HG03520 (cell line): ENCODE data around the gene CCBE1.

Source experiments
- ATAC-seq: cut with Tn5 transposase; IDR thresholded peaks from one replicate; pipeline ENCODE4 v1.9.1; 2021; ENCODE audit warnings: mild to moderate bottlenecking, moderate library complexity; ENCODE audit not compliant: unreplicated experiment

The CCBE1 gene

DNA sequence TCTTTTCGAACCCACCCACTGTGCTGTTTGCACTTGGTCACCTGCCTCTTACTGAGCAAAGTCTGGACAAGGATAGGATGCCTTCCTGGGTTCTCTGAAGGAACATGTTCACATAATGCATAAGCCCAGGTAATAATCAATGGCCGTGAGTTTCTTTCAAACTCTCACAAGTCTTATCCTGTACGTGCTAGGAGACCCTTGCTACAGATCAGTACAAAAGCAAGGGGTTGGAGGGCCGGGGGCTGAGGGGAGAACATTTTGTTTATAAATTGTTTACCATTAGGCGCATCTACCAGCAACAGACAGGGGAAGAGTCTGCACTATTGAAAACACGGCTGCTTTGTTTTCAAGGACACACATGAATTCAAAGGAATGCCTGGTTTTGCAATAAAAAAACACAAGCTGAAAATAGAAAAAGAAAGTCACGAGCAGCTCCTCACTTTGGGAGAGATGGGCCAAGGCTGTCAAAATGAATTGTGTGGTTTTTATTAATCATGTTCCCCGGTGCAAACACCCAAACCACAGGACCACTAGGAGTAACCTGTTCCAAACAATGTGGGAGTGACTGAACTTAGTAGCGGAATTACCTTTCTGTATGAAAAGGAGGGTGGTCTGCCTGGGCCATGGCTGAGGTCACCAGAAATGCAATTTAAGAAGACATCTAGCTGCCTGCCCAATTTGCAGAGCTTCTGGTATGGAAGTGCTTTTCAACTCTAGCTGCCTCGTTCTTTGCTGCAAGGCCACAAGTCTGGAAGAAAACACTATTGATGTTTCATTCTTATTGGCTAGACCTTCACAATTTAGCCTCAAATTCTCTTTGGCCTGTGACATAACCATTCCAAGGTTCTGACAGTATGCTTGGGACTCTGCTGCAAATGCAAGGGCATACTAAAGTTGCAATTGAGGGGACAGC lies 73.5 kb downstream of the CCBE1 start:
- ATAC-seq, result no peak

- no peak for ATAC-seq
These were observed 76.2 kb downstream of the CCBE1 start for GRCh38 chr18:59621027-59621426.

GRCh38 chr18:59620381-59620780 lies 76.8 kb downstream of the CCBE1 start:
- ATAC-seq, result no peak

DNA sequence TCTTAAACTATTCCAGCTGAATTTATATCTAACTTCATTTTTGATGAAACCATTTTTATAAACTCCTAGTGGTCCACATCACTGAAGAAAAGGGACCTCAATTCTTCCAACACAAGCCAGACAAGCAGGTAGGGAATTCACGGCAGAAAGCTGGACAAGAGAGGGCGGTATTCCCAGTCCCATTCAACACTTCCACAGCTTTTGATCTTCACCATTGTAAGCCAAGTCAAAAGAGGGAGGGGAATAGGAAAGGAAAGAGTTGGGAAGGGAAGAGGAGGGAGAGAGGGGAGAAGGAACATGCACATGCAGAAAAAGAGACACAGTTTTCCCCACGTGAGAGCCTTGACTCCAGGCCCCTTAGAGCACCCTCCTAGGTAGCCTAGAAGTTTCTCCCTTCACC lies 77.4 kb downstream of the CCBE1 start:
- ATAC-seq, result no peak

DNA sequence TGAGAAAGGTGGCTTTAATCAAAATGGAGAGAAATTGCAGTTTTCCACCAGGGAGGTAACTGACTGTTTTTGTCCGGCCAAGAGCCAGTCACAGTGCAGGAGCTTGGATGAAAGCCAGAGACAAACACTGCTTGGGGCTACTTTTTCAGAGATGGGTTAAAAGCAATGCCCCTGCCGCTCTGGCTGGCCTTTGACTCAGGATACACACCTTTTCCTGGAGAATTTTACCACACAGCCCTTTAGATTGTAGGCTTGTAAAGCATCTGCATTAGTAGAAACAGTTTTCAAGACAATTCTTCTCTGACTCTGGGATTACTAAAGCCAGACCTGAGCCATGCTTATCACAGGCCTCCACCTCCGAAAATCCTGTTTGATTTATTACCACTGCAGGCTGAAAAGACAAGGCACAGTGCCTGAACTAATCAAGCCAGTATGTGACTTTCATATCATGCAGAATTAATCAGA lies 79.7 kb downstream of the CCBE1 start:
- no peak for ATAC-seq

DNA sequence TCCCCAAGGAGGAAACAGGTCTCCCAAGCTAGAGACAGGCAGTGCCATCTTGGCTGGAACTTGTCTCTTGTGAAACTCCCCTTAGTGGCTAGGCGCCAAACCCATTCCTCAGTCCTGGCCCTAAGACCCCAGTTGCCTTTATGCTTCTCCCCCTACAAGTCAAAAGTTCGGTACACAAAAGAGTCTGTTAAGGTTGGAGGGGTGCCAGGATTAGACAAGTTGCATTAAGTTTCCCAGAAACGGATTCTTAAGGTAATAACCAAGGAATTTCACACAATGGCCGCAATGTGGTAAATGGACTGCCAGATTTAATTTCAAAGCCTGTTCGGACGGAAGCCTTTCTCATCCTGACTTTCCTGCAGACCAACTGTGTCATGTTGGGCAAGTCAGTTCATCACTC lies 80.7 kb downstream of the CCBE1 start:
- no peak for ATAC-seq

DNA sequence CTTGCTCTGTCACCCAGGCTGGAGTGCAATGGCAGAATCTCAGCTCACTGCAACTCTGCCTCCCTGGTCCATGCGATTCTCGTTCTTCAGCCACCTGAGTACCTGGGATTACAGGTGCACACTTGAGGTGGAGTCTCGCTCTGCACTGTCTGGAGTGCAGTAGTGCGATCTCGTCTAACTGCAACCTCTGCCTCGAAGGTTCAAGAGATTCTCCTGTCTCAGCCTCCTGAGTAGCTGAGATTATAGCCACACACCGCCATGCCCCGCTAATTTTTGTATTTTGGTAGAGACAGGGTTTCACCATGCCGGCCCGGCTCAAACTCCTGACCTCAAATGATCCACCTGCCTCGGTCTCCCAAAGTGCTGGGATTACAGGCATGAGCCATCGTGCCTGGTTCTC lies 83.3 kb downstream of the CCBE1 start:
- ATAC-seq, result no peak

- no peak for ATAC-seq
These were observed 84.8 kb downstream of the CCBE1 start for GRCh38 chr18:59612381-59612780.

DNA sequence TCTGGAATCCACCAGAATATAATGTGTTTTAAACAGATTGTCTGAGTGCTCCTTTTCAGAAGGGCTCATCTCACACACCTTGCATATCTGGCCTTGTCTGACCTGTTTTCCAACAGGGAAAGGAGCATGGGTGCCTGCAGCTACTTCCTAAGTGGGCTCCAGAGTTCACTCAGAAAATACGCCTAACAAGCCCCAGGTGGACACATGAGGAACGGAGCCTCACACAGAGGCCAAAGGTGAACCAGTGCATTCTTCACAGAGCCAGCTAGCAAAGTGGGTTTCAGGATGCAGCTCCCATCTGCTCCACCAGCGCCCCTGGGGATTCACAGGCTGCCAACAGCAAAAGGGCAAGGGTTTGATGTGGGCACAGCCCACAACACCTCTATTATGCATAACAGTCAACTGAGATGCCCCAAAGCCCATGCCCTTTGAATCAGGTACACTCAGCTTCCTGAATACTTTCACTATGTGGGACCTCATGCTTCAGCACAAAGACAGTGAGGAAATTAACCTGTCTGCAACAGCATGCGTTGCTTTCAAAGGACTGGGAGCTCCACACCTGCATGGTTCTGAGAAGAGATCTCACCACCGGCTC lies 86.6 kb downstream of the CCBE1 start:
- ATAC-seq, result no peak

DNA sequence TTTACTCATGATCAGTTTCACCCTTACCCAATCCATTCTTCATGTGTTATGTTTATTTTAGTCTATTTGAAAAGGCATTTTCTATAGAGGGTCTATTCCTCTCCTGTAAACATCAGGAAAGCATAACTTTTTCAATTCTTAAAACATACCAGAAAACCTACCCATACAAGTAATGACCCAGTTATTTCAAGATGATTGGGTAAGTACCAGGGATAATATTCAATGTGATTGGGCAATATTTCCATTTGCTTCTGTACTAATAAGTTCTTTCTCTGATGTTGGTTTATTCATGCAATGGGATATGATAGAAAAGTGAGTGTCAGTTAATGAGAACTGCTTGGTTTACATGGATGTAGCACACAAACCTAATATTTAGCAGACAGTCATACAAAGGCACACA lies 87.6 kb downstream of the CCBE1 start:
- no peak for ATAC-seq

- no peak for ATAC-seq
These were observed 89.8 kb downstream of the CCBE1 start for GRCh38 chr18:59607471-59607870.

GRCh38 chr18:59607078-59607379 lies 90.2 kb downstream of the CCBE1 start:
- no peak for ATAC-seq

DNA sequence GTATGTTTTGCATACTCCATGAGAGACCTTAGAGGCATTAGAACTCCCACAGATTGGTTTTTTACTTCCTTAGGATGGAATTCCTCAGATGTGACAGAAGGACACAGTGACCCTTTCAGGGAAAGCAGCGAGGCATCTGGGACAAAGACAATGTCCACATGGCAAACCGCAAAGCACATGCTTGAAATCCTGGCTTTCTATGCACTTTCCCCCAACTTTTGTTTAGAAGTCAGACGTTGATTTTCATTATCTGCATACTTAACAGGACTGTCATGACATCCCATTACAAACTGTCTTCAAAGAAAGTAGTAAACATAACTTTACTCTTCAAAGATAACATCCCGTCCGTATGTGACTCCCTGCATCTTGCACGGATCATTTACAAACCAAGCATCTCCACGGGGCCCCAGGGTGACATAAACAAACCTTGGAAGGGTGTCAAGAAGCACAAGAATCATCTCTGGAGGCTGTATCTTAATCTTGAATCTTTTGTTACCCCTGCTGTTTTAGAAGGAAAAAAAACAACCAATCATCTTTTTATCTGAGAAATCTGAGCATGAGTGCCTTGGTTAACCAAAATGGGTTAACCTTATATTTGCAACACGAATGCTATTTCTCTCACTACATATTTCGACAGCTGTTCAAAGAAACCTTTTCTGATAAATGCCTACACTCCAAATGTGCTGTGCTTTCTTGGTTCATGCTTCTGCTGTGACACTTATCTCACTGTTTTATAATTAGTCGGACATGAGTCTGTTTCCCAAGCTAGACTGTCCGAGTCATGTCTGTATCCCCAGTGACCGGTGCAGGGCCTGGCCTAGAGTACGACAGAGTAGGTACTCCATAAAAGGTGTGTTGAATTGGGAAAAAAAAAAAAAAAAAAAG lies 90.8 kb downstream of the CCBE1 start:
- no peak for ATAC-seq

DNA sequence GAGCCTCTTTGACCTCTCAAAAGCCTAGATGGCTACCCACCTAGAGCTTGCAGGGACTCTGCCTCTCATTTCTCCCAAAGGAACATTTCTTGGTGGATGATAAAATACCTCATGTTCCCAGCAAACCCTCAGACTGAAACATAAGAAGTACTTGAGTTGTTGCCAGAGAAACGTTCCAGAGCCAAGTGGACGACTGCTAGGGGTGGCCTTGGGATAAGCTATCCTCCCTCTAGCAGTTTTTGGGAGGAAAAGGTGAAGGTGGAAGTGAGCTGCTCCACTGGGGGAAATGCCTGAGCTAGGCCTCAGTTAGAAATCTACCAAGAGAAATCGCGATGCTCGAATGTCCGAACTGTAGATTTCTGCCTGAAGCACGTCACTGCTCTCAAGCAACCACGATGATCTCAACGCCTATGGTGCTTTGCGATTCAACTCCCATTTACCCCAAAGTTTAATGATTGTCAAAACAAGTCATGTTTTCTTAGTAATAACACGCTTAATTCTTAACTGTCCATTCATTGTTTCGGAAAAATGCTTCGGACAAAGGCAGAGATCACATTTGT lies 91.5 kb downstream of the CCBE1 start:
- no peak for ATAC-seq

DNA sequence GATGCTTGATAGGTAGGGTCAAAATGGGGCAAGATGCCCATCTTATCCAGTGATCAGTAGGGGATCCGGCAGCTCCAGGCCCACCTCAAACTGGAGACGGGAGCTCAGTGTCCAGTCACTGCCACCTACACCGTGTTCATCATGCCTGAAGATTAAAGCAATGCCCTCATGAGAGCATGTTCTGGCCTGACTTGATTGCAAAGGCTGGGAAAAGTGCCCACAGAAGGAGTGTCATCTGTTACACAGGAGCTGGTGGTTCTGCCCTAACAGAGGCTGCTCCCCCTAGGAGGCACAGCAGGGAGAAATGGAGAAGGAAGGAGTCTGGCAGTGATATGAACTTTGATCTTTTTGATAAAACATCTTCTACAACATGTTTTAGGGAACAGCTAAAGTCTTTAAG lies 92.3 kb downstream of the CCBE1 start:
- no peak for ATAC-seq

- no peak for ATAC-seq
These were observed 100.2 kb downstream of the CCBE1 start for GRCh38 chr18:59597049-59597448.

- ATAC-seq, result no peak
These were observed 103.9 kb downstream of the CCBE1 start for GRCh38 chr18:59593291-59593717.

DNA sequence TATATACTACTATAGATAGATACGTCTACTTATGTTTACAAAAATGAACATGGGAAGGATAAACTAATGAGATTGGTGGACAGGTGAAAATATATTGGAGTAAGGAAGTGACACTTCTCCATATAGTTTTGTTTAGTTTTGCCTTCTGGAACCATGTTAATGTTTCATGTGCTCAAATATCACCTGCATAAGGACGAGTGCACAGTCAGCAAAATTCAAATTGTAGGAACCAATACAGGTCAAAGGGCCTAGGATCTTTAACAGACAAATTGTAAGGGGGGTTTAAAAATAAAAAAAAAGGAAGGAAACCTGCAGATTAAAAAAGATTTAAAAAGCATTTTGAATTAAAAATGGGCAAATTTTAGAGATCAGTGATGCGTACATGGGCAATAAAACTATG lies 104.6 kb downstream of the CCBE1 start:
- no peak for ATAC-seq

GRCh38 chr18:59582395-59582794 lies 114.8 kb downstream of the CCBE1 start:
- no peak for ATAC-seq

- no peak for ATAC-seq
These were observed 117.7 kb downstream of the CCBE1 start for GRCh38 chr18:59579509-59579908.

- no peak for ATAC-seq
These were observed 119.9 kb downstream of the CCBE1 start for GRCh38 chr18:59577386-59577655.
